Measurements from ENCODE around the gene LRP11. TPM values are rescaled to one million over a fixed set of nuclear protein-coding genes. Genes with fewer than 3 reads are reported as not detected.

The LRP11 gene
- total RNA-seq, 1 donor from 2014 or later, result 51.7 TPM

GRCh38 chr6:149820506-149820905 is 43.7 kb downstream of the LRP11 start:
- Mint-ChIP-seq H3K4me1 (ENCODE audit: unreplicated experiment) (no peaks in the 10 kb centered on the region), H3K27ac (ENCODE audit: unreplicated experiment) (no peak overlapping the region), H3K36me3 (ENCODE audit: low read depth, unreplicated experiment) (peaks cover 10% of the 10 kb centered on the region), H3K9me3 (ENCODE audit: unreplicated experiment) (no peaks in the 10 kb centered on the region), H3K4me3 (ENCODE audit: unreplicated experiment) (no peak overlapping the region), H3K27me3 (ENCODE audit: unreplicated experiment) (no peaks in the 10 kb centered on the region)
- DNase-seq (ENCODE audit: low spot score), result no peak
- TF ChIP-seq CTCF (IDR thresholded peaks at IDR 0.05; ENCODE audit: unreplicated experiment), result no peak

GRCh38 chr6:149815788-149816187 is 48.4 kb downstream of the LRP11 start:
- Mint-ChIP-seq H3K9me3 (ENCODE audit: unreplicated experiment) (no peaks in the 10 kb centered on the region), H3K27ac (ENCODE audit: unreplicated experiment) (no peak overlapping the region), H3K4me3 (ENCODE audit: unreplicated experiment) (no peak overlapping the region), H3K27me3 (ENCODE audit: unreplicated experiment) (peaks cover 2% of the 10 kb centered on the region), H3K36me3 (ENCODE audit: low read depth, unreplicated experiment) (peaks cover 5% of the 10 kb centered on the region), H3K4me1 (ENCODE audit: unreplicated experiment) (no peaks in the 10 kb centered on the region)
- DNase-seq (ENCODE audit: low spot score), result no peak
- no peak for TF ChIP-seq CTCF (IDR thresholded peaks at IDR 0.05; ENCODE audit: unreplicated experiment)

GRCh38 chr6:149813351-149813750 is 50.8 kb downstream of the LRP11 start:
- Mint-ChIP-seq H3K27me3 (ENCODE audit: unreplicated experiment) (peaks cover 2% of the 10 kb centered on the region), H3K9me3 (ENCODE audit: unreplicated experiment) (no peaks in the 10 kb centered on the region), H3K4me1 (ENCODE audit: unreplicated experiment) (no peaks in the 10 kb centered on the region), H3K36me3 (ENCODE audit: low read depth, unreplicated experiment) (peaks cover 5% of the 10 kb centered on the region), H3K27ac (ENCODE audit: unreplicated experiment) (no peak overlapping the region), H3K4me3 (ENCODE audit: unreplicated experiment) (no peak overlapping the region)
- no peak for DNase-seq (ENCODE audit: low spot score)
- TF ChIP-seq CTCF (IDR thresholded peaks at IDR 0.05; ENCODE audit: unreplicated experiment), result no peak

- Mint-ChIP-seq H3K4me3 (ENCODE audit: unreplicated experiment) (no peak overlapping the region), H3K27ac (ENCODE audit: unreplicated experiment) (no peak overlapping the region), H3K36me3 (ENCODE audit: low read depth, unreplicated experiment) (peaks cover 11% of the 10 kb centered on the region), H3K9me3 (ENCODE audit: unreplicated experiment) (no peaks in the 10 kb centered on the region), H3K27me3 (ENCODE audit: unreplicated experiment) (peaks cover 2% of the 10 kb centered on the region), H3K4me1 (ENCODE audit: unreplicated experiment) (no peaks in the 10 kb centered on the region)
- no peak for DNase-seq (ENCODE audit: low spot score)
- no peak for TF ChIP-seq CTCF (IDR thresholded peaks at IDR 0.05; ENCODE audit: unreplicated experiment)
Measured at GRCh38 chr6:149809798-149810197, 54.4 kb downstream of the LRP11 start.

GRCh38 chr6:149806127-149806526 is 58.0 kb downstream of the LRP11 start:
- Mint-ChIP-seq H3K27me3 (ENCODE audit: unreplicated experiment) (no peaks in the 10 kb centered on the region), H3K4me1 (ENCODE audit: unreplicated experiment) (no peaks in the 10 kb centered on the region), H3K9me3 (ENCODE audit: unreplicated experiment) (no peaks in the 10 kb centered on the region), H3K36me3 (ENCODE audit: low read depth, unreplicated experiment) (peaks cover 6% of the 10 kb centered on the region), H3K4me3 (ENCODE audit: unreplicated experiment) (no peak overlapping the region), H3K27ac (ENCODE audit: unreplicated experiment) (no peak overlapping the region)
- TF ChIP-seq CTCF (IDR thresholded peaks at IDR 0.05; ENCODE audit: unreplicated experiment), result no peak
- no peak for DNase-seq (ENCODE audit: low spot score)

Measured in endothelial cell (in vitro differentiated cells).